IPS-NIHi11 (cell line): ENCODE measurements around the gene PCDH20.
"Not testable (repeated sequence)": the region's sequence is repeated elsewhere in the genome, so short reads cannot be mapped to it uniquely, and the experiment has no call there.

ENCODE experiments used
- DNase-seq: peaks from one replicate; pipeline ENCODE4 v3.0.0; 2012; ENCODE audit warnings: mixed read lengths, low spot score

PCDH20 gene, protein sequence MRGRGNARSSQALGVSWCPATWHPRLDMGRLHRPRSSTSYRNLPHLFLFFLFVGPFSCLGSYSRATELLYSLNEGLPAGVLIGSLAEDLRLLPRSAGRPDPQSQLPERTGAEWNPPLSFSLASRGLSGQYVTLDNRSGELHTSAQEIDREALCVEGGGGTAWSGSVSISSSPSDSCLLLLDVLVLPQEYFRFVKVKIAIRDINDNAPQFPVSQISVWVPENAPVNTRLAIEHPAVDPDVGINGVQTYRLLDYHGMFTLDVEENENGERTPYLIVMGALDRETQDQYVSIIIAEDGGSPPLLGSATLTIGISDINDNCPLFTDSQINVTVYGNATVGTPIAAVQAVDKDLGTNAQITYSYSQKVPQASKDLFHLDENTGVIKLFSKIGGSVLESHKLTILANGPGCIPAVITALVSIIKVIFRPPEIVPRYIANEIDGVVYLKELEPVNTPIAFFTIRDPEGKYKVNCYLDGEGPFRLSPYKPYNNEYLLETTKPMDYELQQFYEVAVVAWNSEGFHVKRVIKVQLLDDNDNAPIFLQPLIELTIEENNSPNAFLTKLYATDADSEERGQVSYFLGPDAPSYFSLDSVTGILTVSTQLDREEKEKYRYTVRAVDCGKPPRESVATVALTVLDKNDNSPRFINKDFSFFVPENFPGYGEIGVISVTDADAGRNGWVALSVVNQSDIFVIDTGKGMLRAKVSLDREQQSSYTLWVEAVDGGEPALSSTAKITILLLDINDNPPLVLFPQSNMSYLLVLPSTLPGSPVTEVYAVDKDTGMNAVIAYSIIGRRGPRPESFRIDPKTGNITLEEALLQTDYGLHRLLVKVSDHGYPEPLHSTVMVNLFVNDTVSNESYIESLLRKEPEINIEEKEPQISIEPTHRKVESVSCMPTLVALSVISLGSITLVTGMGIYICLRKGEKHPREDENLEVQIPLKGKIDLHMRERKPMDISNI

DNA sequence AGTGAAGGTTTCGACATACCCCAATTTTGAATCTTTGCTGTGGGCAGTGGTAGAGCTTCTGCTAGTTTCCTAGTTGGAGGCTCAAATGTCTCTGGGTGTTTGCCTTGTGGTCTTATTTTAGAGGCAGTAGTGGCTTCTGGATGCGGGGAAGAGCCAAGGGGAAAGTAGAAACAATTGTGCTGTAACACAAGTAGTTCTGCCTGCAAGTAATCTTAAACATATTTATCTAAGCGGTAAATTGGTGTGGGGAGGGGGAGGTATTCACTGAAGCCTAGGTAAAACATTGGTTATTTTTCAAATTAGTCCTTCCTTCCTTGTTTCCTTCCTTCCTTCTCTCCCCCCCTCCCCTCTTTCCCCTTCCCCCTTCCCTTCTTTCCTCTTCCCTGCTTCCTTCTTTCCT, at the start of gene PCDH20:
TSS of gene PCDH20 (minus strand) at position 101 of the 400 bp plus-strand sequence. CDS start 691 bp downstream, outside the sequence.
- DNase-seq = no peak

DNA sequence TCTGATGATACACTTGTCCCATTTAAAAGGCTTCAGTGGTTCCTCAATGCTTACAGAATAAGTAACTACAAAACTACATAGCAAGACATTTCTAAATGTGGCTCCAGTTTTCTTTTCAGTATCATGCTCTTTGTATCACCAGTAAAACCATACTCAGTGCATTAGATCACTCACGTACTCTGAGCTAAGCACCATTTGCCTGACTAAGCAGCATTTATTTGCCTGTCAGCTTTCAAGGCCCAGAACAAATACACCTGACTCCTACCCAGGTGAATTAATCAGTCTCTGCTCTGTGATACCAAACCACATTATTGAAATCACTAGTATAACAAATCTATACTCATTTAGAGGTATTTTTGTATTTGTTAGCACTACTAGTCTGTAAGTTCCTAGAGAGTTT, 47.4 kb upstream of the PCDH20 start:
- DNase-seq = no peak

DNA sequence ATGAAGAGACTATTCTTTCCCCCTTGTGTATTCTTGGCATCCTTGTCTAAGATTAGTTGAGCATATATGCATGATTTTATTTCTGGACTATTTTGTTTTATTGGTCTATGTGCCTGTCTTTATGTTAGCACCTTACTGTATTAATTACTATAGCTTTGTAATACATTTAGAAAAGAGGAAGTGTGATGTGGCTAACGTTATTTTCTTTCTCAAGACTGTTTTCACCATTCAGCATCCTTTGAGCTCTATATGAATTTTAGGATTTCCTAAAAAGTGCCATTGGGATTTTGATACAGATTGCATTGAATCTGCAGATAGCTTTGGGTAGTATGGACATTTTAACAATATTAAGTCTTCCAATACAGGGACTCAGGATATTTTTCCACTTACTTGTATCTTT, 37.5 kb upstream of the PCDH20 start:
- DNase-seq = no peak

DNA sequence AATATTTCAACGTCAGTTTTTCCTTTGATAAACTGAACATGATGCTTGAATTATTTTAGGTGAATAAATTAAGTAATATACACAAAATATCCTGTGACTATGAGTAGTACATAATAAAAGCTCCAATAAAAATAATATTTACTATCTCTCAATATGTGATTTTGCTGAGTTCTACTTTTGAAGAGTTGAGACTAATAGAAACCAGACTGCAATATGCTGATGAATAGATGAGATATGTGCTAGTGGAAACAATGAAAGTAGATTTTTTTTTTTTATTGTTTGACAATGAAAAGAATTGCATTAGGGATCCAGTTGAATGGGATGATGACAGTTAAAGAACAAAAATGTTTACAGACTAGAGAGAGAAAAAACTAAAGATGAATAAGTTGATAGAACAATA, 16.4 kb upstream of the PCDH20 start:
- no peak for DNase-seq

DNA sequence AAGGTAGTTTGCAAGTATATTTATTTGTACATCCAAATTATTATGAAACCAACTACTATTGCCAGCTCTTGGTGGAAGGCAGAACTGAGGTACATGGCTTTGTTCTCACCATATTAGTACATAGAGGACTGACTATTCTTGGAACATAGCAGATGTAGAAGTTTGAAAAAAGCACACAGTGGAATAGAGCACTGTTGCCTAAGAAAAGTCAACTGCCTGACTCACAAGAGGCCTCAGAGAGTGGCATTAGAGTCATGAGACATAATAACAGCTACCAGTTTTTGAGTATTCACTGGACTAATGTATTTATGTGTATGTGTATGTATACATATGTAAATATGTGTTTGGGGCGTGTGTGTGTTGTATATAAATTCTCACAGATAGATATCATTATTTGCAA, 8.3 kb upstream of the PCDH20 start:
- DNase-seq = no peak

DNA sequence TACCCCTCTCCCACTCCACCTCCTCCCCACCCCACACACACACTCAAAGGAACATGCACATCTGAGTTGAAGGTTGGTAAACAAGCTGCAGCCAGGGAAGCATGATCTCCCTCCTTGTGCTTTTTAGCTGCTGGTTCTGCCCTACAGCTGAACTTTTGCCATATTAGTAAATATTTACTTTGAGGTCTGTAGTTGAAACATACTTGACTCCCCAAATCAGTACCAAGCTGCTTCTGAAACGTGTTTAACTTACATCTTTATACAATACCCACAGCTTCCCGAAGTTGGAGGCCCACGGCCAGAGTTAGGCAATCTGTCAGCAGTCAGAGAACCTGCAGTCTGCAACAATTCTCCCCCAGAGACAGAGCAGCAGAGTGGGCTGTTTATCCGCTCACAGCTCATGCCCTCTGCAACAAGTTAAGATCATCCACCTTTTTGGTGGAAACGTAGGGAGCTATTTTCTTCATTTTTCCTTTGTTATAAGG, 1.5 kb upstream of the PCDH20 start:
- no peak for DNase-seq

DNA sequence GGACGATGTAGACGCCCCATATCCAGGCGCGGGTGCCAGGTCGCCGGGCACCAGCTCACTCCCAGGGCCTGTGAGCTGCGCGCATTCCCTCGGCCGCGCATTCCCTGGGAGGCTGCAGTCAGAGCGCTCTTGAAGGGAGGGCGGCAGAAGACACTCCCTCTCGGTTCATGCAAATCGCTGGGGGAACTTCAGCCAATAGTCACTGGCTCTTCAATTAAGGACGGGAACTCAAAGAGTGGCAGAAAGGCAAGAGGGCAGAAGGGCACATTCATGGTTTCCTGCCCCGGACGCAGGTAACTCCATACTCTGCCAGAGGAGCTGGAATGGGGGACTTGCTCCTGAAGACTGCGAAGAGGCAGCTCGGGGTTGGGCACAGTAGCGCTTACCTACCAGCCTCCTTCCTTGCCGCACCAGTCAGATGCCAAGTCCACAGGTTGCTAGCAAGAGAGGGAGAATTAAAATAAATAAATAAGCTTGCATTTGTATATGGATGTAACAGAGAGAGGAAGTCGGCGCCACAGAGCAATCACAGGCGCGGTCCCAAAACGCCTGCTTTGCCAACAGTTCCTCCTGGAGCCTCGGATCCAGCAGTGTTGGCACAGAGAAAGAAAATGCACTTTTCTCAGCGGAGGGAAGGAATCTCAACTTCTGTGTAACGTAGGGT, 459 bp downstream of the PCDH20 start:
- peak; percentile 88 for DNase-seq

DNA sequence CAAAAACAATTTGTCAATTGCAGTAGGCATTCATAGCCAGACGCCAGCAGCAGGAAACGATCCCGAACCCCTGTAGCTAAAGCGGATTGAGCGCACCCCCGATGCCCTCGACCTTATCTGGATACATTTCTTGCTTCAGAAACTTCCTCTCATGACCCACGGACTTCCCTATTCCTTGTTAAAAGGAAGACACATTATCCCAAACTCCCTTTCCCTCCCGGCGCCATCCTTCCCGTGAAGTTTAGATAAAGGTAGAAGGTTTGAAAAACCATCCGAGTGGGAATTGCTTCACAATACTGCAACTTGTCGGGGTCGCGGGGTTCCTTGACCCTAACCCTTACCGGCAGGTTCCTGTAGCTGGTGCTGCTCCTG, 977 bp downstream of the PCDH20 start:
- DNase-seq = no peak

DNA sequence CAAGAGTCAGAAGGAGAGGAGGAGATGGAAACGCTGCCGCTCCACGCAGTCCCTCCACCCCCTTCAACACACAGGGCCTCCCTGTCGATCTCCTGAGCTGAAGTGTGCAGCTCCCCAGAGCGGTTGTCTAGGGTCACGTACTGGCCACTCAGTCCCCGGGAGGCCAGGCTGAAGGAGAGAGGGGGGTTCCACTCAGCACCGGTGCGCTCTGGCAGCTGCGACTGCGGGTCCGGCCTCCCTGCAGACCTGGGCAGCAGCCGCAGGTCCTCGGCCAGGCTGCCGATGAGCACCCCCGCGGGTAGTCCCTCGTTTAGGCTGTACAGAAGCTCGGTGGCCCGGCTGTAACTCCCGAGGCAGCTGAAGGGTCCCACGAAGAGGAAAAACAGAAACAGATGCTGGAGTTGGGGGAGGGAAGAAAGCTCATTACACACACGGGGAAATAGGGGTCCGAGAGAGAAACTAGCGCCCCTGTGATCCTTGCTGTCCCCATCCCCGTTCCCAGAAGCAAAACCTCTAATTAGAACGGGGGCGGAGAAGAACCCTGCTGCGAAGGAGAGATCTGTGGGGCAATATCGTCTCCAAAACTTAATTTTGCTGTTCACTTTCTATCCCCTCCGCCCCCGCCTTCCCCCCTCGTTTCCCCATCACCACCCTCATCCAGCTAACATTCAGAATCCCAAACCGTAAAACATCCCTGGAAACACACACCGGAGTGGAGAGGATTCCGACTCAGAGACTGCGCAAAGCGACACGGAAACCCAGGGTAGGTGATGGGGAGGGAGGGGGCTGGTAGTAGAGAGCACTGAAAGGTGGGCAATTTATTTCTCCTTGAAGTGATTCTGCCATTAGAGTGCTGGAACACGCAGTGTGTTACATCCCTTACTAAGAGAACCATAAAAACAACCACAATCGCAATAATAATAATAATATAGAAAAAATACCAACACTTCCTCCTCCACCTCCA, 1.8 kb downstream of the PCDH20 start:
- peak; percentile 14 for DNase-seq

DNA sequence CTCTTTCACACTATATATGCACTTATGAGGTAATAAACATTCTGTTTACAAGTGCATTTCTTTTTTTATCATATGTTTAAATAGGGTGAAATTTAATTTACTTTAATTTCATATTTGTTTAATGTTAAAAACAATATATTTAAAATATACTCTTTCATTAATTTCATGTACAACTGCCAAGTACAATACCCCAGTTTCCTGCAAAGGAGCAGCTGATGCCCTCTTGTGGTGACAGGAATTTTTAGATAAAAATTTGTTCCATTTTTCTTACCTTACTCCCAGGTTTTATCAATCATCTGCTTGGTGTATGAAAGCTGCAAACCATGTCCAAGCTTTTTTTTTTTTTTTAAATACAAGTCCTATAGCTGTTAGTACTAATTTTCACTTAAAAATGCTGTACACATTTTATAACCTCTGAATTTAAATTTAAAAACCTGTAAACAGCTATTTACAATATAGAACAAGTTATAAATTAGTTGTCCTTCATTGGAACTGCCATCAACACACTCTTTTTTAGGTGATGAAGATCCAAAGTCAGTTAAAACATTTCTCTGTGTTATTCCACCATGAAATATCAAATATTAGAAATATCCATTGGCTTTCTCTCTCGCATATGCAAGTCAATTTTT, 4.9 kb downstream of the PCDH20 start:
- DNase-seq = peak; percentile 41

DNA sequence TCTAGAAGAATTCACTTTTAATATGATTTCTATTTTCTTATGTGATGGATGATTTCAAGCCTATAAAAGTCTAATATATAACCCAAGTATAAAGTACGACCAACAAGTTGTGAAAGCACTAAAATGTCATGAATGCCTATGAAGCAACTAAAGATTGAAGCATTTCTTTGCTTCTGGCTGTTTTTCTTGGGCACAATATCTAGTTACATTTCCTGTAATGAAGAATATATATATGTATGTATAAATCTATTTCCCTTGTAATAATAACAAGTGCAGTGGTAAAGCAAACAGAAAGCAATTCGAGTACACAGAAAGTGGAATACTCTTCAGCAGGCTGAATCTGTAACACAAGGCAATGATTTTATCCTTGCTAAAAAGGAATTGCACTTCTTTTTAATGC, 5.4 kb downstream of the PCDH20 start:
- no peak for DNase-seq

DNA sequence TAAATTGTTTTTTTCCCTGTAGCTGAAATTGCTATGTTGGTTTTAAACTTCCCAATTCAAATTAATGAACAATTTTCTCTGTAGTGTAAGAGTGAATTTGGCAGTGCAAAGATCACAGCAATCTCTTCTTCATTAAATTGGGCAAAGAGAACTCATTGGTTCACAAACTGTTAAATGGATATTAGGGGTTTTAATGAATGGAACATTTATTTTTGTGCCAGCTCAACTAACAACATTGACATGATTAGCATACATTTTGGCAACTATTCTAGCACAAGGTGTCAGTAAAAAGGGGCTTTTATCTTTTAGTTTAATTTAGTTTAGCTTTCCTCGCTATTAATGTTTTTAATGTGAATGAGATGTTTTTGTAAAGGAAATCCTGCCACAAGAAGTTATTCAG, 7.1 kb downstream of the PCDH20 start:
- DNase-seq = no peak

DNA sequence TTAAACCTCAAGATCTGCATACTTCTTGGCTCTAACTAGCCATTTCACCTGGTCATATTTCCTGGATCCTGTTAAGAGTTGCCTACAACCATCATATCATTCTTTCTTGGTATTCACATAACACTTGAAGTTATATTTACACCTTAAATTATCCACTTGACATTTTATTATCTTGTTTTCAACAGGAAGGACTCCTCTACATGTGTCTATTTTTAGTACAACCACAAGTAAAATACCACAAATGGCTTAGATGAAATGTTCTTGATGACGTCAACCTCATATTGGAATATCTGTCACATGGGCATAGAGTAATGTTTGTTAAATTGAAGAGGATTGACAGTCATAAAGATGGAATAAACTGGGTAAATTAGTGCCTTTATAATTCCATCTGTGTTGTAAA, 9.4 kb downstream of the PCDH20 start:
- no peak for DNase-seq

DNA sequence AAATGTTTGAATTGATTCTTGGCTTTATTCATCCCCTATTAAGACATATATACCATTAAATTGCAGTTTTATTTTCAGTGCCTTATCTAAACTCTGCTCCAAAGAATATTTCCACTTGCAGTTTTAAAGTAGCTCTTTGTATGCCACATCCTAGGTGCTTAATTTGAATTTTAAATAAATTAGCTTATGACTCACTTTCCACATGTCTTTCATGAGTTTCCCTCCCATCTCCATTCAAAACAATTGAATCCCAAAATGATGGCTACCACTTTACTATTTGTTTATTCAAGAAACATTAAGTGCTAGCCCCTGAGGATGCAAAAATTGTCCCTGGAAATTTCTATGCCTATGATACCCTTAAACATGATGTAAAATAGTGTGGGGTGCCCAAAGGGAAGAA, 19.5 kb downstream of the PCDH20 start:
- no peak for DNase-seq

DNA sequence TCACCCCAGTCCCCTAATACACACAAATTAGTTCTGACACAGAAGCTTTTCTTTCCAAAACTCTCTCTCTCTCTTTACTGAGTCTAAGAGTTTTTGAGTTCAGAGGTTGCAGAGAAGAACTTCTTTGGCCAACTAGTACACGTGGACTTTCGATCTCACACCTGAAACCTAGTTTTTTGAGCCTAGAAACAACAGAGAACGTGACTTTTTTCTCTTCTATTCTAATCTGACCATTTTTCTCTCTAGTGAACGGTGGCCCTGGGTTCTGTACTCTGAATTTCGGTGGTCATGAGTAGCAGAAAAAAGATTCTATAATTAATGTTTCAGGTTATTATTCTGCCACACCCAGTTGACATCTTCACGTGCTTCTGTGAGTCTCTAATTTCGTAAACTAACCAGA, 24.2 kb downstream of the PCDH20 start:
- DNase-seq = no peak

DNA sequence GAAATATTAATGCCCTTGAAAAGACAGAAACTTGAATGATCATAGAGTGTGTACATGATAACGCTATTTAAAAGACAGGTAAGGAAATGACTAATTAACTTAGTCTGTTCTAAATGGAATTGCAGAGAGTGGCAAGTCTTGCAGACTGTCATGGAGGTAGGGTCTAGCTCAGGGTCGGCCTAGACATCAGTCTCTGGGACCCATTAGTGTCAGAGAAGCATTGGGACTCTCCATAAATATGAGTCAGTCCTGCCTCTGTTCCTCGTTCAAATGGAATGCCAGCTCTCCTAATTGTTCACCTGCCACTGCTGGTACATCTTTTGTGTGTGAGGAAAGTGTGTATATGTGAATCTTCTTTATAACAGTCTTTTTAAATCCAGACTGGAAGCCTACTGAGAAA, 28.0 kb downstream of the PCDH20 start:
- no peak for DNase-seq

DNA sequence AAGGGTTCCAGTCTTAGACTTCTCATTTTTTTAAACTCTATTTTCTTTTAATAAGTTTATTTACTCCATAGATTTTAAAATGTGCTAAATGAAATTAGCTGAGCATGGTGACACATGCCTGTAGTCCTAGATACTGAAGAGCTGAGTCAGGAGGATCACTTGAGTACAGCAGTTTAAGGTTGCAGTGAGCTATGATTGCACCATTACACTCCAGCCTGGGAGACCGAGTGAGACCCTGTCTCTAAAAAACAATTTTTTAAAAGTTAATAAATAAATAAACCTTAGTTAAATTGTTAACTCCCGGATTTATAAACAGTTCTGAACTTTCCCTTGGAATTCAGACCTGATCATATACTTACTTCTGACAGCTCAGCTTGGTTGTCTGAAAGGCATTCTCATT, 32.5 kb downstream of the PCDH20 start:
- DNase-seq = no peak

DNA sequence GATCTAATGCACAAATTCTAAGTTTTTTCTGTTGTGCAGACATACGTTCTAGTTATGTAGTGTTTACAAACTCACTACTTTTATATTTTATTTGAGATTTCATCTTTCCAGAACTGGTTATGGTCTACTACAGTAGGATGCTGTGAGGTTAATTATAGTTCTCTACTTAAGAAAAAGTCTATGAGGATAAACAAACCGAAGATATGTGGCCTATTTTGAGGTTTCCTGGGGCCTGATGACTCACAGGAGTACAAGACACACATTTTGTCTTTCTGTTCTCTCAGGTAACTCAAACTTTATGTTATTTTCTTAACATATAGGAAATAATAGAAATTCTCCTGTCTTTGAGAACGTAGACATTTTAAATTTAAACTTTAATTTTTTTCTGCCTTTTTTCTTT, 45.1 kb downstream of the PCDH20 start:
- no peak for DNase-seq

DNA sequence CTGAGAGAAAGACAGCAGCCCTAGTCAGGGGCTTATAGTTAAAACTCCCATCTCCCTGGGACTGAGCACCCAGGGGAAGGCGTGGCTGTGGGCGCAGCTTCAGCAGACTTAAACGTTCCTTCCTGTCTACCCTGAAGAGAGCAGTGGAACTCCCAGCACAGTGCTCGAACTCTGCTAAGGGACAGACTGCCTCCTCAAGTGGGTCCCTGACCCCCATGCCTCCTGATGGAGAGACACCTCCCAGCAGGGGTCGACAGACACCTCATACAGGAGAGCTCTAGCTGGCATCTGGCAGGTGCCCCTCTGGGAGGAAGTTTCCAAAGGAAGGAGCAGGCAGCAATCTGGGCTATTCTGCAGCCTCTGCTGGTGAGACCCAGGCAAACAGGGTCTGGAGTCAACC, 51.0 kb downstream of the PCDH20 start:
- not testable (repeated sequence) for DNase-seq

DNA sequence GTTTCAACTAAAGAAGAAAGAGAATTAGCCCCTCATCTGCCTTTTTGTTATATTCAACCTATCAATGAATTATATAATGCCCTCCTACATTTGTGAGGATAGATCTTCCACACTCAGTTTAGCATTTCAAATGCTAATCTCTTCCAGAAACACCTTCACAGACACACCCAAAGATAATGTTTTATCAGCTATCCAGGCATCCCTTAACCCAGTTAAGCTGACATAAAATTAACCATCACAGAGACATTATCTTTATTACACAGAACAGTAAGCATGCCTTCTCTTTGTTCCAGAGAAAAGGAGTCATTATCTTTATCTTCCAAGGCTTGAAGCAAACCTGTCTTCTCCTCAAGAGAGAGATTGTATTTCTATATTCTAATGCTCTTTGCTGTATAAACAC, 53.1 kb downstream of the PCDH20 start:
- DNase-seq = no peak
